HEK293 (cell line): ENCODE measurements around the gene C21orf91.

Experiments used
- CTCF ChIA-PET: fragments of 350-600 bp; formaldehyde crosslinking; extraction: SDS; loops from one replicate; lab custom pipeline; 2021; ENCODE audit warnings: antibody characterized with exemption; lab: Yijun Ruan, JAX
- POLR2A ChIA-PET: fragments of 300-600 bp; formaldehyde crosslinking; extraction: SDS; loops from one replicate; lab custom pipeline; 2020; ENCODE audit warnings: antibody characterized with exemption, inconsistent platforms; lab: Yijun Ruan, JAX
- H3K27ac ChIP-seq: fragments of 200-500 bp; sonication (Bioruptor generic); 2 replicates; pipeline ENCODE4 v1.5.1; 2014; ENCODE audit warnings: low read depth, low read length, control low read depth, inconsistent platforms; ENCODE audit errors: extremely low read depth
- H3K36me3 ChIP-seq, 2 experiments: fragments of 200-500 bp in 1 of 2; sonication (Bioruptor generic) in 1 of 2; 1 replicate in 1 of 2; 2 replicates in 1 of 2; pipeline ENCODE4 v1.5.1; 2014 to 2017; ENCODE audit warnings: inconsistent platforms in 2 of 2, low read length in 2 of 2; ENCODE audit not compliant: control insufficient read depth in 2 of 2, insufficient read depth in 1 of 2
- H3K4me1 ChIP-seq: fragments of 200-500 bp; sonication (Bioruptor generic); 2 replicates; pipeline ENCODE4 v1.5.1; 2014; ENCODE audit warnings: mild to moderate bottlenecking, low read length, inconsistent platforms; ENCODE audit not compliant: control insufficient read depth, insufficient read depth
- H3K4me3 ChIP-seq: 2 replicates; pipeline ENCODE4 v1.5.1; 2011; ENCODE audit warnings: low read depth, mild to moderate bottlenecking, control low read depth, low read length, moderate library complexity
- H3K9me3 ChIP-seq: fragments of 200-500 bp; sonication (Bioruptor generic); 2 replicates; pipeline ENCODE4 v1.5.1; 2014; ENCODE audit warnings: low read depth, low read length, inconsistent platforms; ENCODE audit not compliant: control insufficient read depth, insufficient read depth
- GFI1B ChIP-seq: fragments of 450-650 bp; formaldehyde crosslinking; IDR thresholded peaks from 2 replicates; pipeline ENCODE4 v1.5.1; 2016; ENCODE audit warnings: missing biosample characterization, missing genetic modification characterization
- HOXA7 ChIP-seq: sonication (generic); formaldehyde crosslinking; IDR thresholded peaks from 2 replicates; pipeline ENCODE4 v1.8.1; 2022; ENCODE audit warnings: missing genetic modification reagents, borderline replicate concordance
- INSM2 ChIP-seq: fragments of 450-650 bp; formaldehyde crosslinking; IDR thresholded peaks from 2 replicates; pipeline ENCODE4 v1.5.1; 2016; ENCODE audit warnings: missing biosample characterization, missing genetic modification characterization
- PRDM1 ChIP-seq: fragments of 450-650 bp; formaldehyde crosslinking; IDR thresholded peaks from 2 replicates; pipeline ENCODE4; 2016; ENCODE audit warnings: missing biosample characterization, missing genetic modification characterization
- REST ChIP-seq: fragments of 450-650 bp; formaldehyde crosslinking; IDR thresholded peaks from 2 replicates; pipeline ENCODE4 v1.5.1; 2016; ENCODE audit warnings: missing biosample characterization, missing genetic modification characterization
- SCRT1 ChIP-seq: fragments of 450-650 bp; formaldehyde crosslinking; IDR thresholded peaks from 2 replicates; pipeline ENCODE4 v1.5.1; 2016; ENCODE audit warnings: missing biosample characterization, missing genetic modification characterization, borderline replicate concordance
- SETDB1 ChIP-seq: IDR thresholded peaks from one replicate; pipeline ENCODE4 v1.6.1; 2017; ENCODE audit warnings: mild to moderate bottlenecking, low read length, moderate library complexity, mixed read lengths; ENCODE audit not compliant: insufficient read length
- SP3 ChIP-seq: fragments of 450-650 bp; formaldehyde crosslinking; IDR thresholded peaks from 2 replicates; pipeline ENCODE4 v1.5.1; 2016; ENCODE audit warnings: missing biosample characterization, missing genetic modification characterization
- WT1 ChIP-seq: fragments of 450-650 bp; formaldehyde crosslinking; IDR thresholded peaks from 2 replicates; pipeline ENCODE4 v1.5.1; 2016; ENCODE audit warnings: missing biosample characterization, missing genetic modification characterization
- ZNF112 ChIP-seq: fragments of 450-650 bp; formaldehyde crosslinking; IDR thresholded peaks from 2 replicates; pipeline ENCODE4 v1.5.0; 2017; ENCODE audit warnings: missing biosample characterization, missing genetic modification characterization
- ZNF132 ChIP-seq: fragments of 450-650 bp; formaldehyde crosslinking; IDR thresholded peaks from 2 replicates; pipeline ENCODE4 v1.5.1; 2017; ENCODE audit warnings: missing biosample characterization, missing genetic modification characterization, borderline replicate concordance
- ZNF155 ChIP-seq: fragments of 450-650 bp; formaldehyde crosslinking; IDR thresholded peaks from 2 replicates; pipeline ENCODE4 v1.5.1; 2016; ENCODE audit warnings: missing biosample characterization, missing genetic modification characterization
- ZNF223 ChIP-seq: fragments of 450-650 bp; formaldehyde crosslinking; IDR thresholded peaks from 2 replicates; pipeline ENCODE4 v1.5.1; 2016; ENCODE audit warnings: missing biosample characterization, missing genetic modification characterization
- ZNF26 ChIP-seq: fragments of 450-650 bp; formaldehyde crosslinking; IDR thresholded peaks from 2 replicates; pipeline ENCODE4 v1.5.1; 2016; ENCODE audit warnings: missing biosample characterization, missing genetic modification characterization
- ZNF335 ChIP-seq: fragments of 450-650 bp; formaldehyde crosslinking; conservative IDR thresholded peaks from 2 replicates; pipeline ENCODE4 v1.5.1; 2016; ENCODE audit warnings: missing biosample characterization, missing genetic modification characterization
- ZNF529 ChIP-seq: fragments of 450-650 bp; formaldehyde crosslinking; IDR thresholded peaks from 2 replicates; pipeline ENCODE4 v1.5.1; 2017; ENCODE audit warnings: missing genetic modification characterization, missing biosample characterization; ENCODE audit not compliant: insufficient replicate concordance
- ZNF530 ChIP-seq: fragments of 450-650 bp; formaldehyde crosslinking; IDR thresholded peaks from 2 replicates; pipeline ENCODE4 v1.5.1; 2016; ENCODE audit warnings: low read depth, missing biosample characterization, missing genetic modification characterization
- ZNF76 ChIP-seq: fragments of 450-650 bp; formaldehyde crosslinking; IDR thresholded peaks from 2 replicates; pipeline ENCODE4; 2016; ENCODE audit warnings: low read depth, missing biosample characterization, missing genetic modification characterization, borderline replicate concordance
- ZSCAN16 ChIP-seq: fragments of 450-650 bp; formaldehyde crosslinking; IDR thresholded peaks from 2 replicates; pipeline ENCODE4 v1.5.1; 2016; ENCODE audit warnings: missing biosample characterization, missing genetic modification characterization
- TF ChIP-seq, protein P1 (sequence below): fragments of 450-650 bp; formaldehyde crosslinking; IDR thresholded peaks from 2 replicates; pipeline ENCODE4 v1.5.1; 2016; ENCODE audit warnings: missing biosample characterization, missing genetic modification characterization, low read depth

Gene C21orf91

DNA sequence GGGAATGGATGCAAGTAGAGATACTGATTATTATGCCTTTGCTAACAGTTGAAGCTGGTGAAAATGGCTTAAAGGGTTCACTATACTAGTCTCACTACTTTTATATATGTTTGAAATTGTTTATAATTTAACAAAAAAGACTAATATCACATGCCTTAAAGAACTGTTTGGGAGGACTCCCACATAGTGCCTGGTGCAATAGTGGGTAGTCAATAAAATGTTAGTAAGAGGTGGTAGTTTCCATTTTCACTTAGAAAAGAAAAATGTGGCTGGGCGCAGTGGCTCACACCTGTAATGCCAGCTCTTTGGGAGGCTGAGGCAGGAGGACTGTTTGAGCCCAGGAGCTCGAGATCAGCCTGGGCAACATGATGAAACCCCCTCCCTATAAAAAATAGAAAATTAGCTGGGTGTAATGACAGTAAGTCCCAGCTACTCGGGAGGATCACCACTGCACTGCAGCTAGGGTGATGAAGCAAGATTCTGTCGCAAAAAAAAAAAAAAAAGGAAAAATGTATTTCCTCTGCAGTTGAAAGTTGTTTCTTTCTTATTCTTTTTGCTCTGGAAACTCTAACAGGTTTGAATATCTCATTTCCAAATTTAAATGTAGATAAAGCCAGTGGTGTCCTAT, 24.5 kb downstream of the C21orf91 start (continued):
- TF ChIP-seq, protein P1, sequence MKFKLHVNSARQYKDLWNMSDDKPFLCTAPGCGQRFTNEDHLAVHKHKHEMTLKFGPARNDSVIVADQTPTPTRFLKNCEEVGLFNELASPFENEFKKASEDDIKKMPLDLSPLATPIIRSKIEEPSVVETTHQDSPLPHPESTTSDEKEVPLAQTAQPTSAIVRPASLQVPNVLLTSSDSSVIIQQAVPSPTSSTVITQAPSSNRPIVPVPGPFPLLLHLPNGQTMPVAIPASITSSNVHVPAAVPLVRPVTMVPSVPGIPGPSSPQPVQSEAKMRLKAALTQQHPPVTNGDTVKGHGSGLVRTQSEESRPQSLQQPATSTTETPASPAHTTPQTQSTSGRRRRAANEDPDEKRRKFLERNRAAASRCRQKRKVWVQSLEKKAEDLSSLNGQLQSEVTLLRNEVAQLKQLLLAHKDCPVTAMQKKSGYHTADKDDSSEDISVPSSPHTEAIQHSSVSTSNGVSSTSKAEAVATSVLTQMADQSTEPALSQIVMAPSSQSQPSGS (tag by site-specific recombination): no peak
- TF ChIP-seq ZNF112 (tag by site-specific recombination): no peak
- TF ChIP-seq ZNF132 (tag by site-specific recombination): no peak
- TF ChIP-seq SP3: no peak
- TF ChIP-seq ZNF335: no peak
- no peak for TF ChIP-seq SCRT1 (tag by site-specific recombination)
- TF ChIP-seq REST (tag by site-specific recombination): no peak
- TF ChIP-seq ZNF530: no peak
- no peak for TF ChIP-seq ZNF76 (tag by site-specific recombination)
- TF ChIP-seq, all 188 proteins: peak for 0

- CTCF ChIA-PET: interaction anchor here (0.6 to 0.9 kb wide), 2 partner anchors 88 to 114 kb away, joined by 3 read pairs; no protein-coding TSS in a partner anchor
Observed at GRCh38 chr21:17793246-17794123, 25.7 kb downstream of the C21orf91 start.

More at GRCh38 chr21:17793246-17794123, 25.7 kb downstream of the C21orf91 start:
- Histone ChIP-seq H3K27ac (no peak overlapping the region), H3K4me3 (no peak overlapping the region), H3K36me3 (peaks cover 23 to 47% of the 10 kb centered on the region in 2 experiments), H3K9me3 (no peaks in the 10 kb centered on the region), H3K4me1 (no peaks in the 10 kb centered on the region)
- POLR2A ChIA-PET: no interaction called here
- TF ChIP-seq ZNF155 (tag by site-specific recombination) (no peak), ZNF26 (tag by site-specific recombination) (no peak), PRDM1 (tag by site-specific recombination) (no peak), ZNF529 (no peak), HOXA7 (CRISPR knock-in tag) (no peak), GFI1B (tag by site-specific recombination) (no peak), ZNF223 (tag by site-specific recombination) (no peak), INSM2 (tag by site-specific recombination) (no peak), SETDB1 (no peak), ZSCAN16 (tag by site-specific recombination) (no peak), WT1 (tag by site-specific recombination) (no peak)
